GM18526 (cell line): ENCODE results near the gene HK1.
A peak's percentile ranks its signal among the peaks of the same experiment; 100 is the strongest.

ENCODE experiments used
- POLR2A ChIP-seq: IDR thresholded peaks from 3 replicates; pipeline ENCODE4 v1.6.1; 2011; ENCODE audit not compliant: insufficient read length; ENCODE audit errors: extremely low read depth

The HK1 gene

GRCh38 chr10:69406302-69406811 lies 128.1 kb downstream of the HK1 start:
- TF ChIP-seq POLR2A = no peak

- TF ChIP-seq POLR2A = no peak
Observed at GRCh38 chr10:69406816-69407580, 128.7 kb downstream of the HK1 start.

GRCh38 chr10:69407621-69408301 lies 129.5 kb downstream of the HK1 start:
- TF ChIP-seq POLR2A = no peak

- peak; percentile 21 for TF ChIP-seq POLR2A
Observed at GRCh38 chr10:69408318-69409175, 130.3 kb downstream of the HK1 start.

GRCh38 chr10:69409176-69409495 lies 130.8 kb downstream of the HK1 start:
- no peak for TF ChIP-seq POLR2A

- TF ChIP-seq POLR2A = no peak
Observed at GRCh38 chr10:69409968-69410367, 131.7 kb downstream of the HK1 start.

GRCh38 chr10:69410487-69410886 lies 132.2 kb downstream of the HK1 start:
- TF ChIP-seq POLR2A = no peak

GRCh38 chr10:69411476-69411875 lies 133.2 kb downstream of the HK1 start:
- no peak for TF ChIP-seq POLR2A

GRCh38 chr10:69412232-69412790 lies 134.0 kb downstream of the HK1 start:
- TF ChIP-seq POLR2A = no peak

GRCh38 chr10:69413221-69413865 lies 135.0 kb downstream of the HK1 start:
- no peak for TF ChIP-seq POLR2A

GRCh38 chr10:69414036-69415018 lies 136.0 kb downstream of the HK1 start:
- no peak for TF ChIP-seq POLR2A

GRCh38 chr10:69415049-69415448 lies 136.8 kb downstream of the HK1 start:
- no peak for TF ChIP-seq POLR2A

- no peak for TF ChIP-seq POLR2A
Observed at GRCh38 chr10:69415951-69416350, 137.7 kb downstream of the HK1 start.

- no peak for TF ChIP-seq POLR2A
Observed at GRCh38 chr10:69416695-69417094, 138.4 kb downstream of the HK1 start, which contains the start of gene TACR2. Gene TACR2 (minus strand): TSS chr10:69416918. CDS start chr10:69416323, 595 bp downstream.
